AG04450 (cell line): ENCODE measurements around the gene MALRD1. TPM values are rescaled to one million over a fixed set of nuclear protein-coding genes. Genes with fewer than 3 reads are reported as not detected.

Experiments
- CTCF ChIA-PET: fragments of 300-600, 350-600 bp; formaldehyde crosslinking; extraction: SDS; loops from one replicate; lab custom pipeline; 2022; ENCODE audit warnings: antibody characterized with exemption, inconsistent platforms; lab: Charles Lee
- POLR2A ChIA-PET: fragments of 350-600 bp; formaldehyde crosslinking; extraction: SDS; loops from one replicate; lab custom pipeline; 2021; ENCODE audit warnings: antibody characterized with exemption, inconsistent platforms; lab: Yijun Ruan, JAX
- DNase-seq: peaks from one replicate; pipeline ENCODE4 v3.0.0-alpha.2; 2011; ENCODE audit warnings: low read depth, low spot score
- H3K27ac ChIP-seq: one replicate; pipeline ENCODE4 v1.5.1; 2012; ENCODE audit warnings: low read depth, low read length, control low read depth
- H3K27me3 ChIP-seq: one replicate; pipeline ENCODE4 v1.6.0; 2012; ENCODE audit warnings: low read length; ENCODE audit not compliant: control insufficient read depth, insufficient read depth
- H3K4me3 ChIP-seq: 2 replicates; pipeline ENCODE4 v1.5.1; 2011; ENCODE audit warnings: mild to moderate bottlenecking, low read depth, low read length, control low read depth
- H3K9me3 ChIP-seq: 2 replicates; pipeline ENCODE4 v1.5.1; 2012; ENCODE audit warnings: low read length; ENCODE audit not compliant: control insufficient read depth, insufficient read depth
- CTCF ChIP-seq: IDR thresholded peaks from 2 replicates; pipeline ENCODE4 v1.5.1; 2011; ENCODE audit warnings: low read depth, low read length, control low read depth, inconsistent platforms
- polyA plus RNA-seq: library from polyadenylated mRNA; depleted of rRNA; stranded (reverse); fragments of >200 nt; gene quantifications from 2 replicates; pipeline ENCODE4 v1.2.3, GENCODE V29; 2011

The MALRD1 gene
- polyA plus RNA-seq, 1 experiment, result 2.4 TPM

GRCh38 chr10:19706904-19707303 lies 658.3 kb downstream of the MALRD1 start:
- Histone ChIP-seq H3K27ac (no peak overlapping the region), H3K27me3 (no peaks in the 10 kb centered on the region), H3K4me3 (no peak overlapping the region), H3K9me3 (peaks cover 5% of the 10 kb centered on the region)
- DNase-seq, result no peak
- CTCF ChIA-PET, result interaction anchor here (2.2 kb wide), 1 partner anchor 81 kb away, joined by 4 read pairs; no protein-coding TSS in a partner anchor
- POLR2A ChIA-PET, result no interaction called here
- no peak for TF ChIP-seq CTCF

- Histone ChIP-seq H3K27ac (no peak overlapping the region), H3K9me3 (peaks cover 5% of the 10 kb centered on the region), H3K4me3 (no peak overlapping the region), H3K27me3 (no peaks in the 10 kb centered on the region)
- no peak for DNase-seq
- TF ChIP-seq CTCF, result no peak
- ChIA-PET POLR2A (no interaction called here), CTCF (no interaction called here)
Observed at GRCh38 chr10:19707376-19707775, 658.8 kb downstream of the MALRD1 start.

- CTCF ChIA-PET, result interaction anchor here (0.6 to 0.7 kb wide), 2 partner anchors 103 to 191 kb away, joined by 4 to 5 read pairs; no protein-coding TSS in a partner anchor
- no peak for DNase-seq
- Histone ChIP-seq H3K9me3 (peaks cover 5% of the 10 kb centered on the region), H3K27me3 (no peaks in the 10 kb centered on the region), H3K4me3 (no peak overlapping the region), H3K27ac (no peak overlapping the region)
- POLR2A ChIA-PET, result no interaction called here
- TF ChIP-seq CTCF, result no peak
Observed at GRCh38 chr10:19708031-19708430, 659.4 kb downstream of the MALRD1 start.

- Histone ChIP-seq H3K9me3 (peaks cover 5% of the 10 kb centered on the region), H3K27ac (no peak overlapping the region), H3K27me3 (no peaks in the 10 kb centered on the region), H3K4me3 (no peak overlapping the region)
- TF ChIP-seq CTCF, result no peak
- no peak for DNase-seq
- POLR2A ChIA-PET, result no interaction called here
- CTCF ChIA-PET, result no interaction called here
Observed at GRCh38 chr10:19710600-19710999, 662.0 kb downstream of the MALRD1 start.

- H3K27me3 ChIP-seq, result no peaks in the 10 kb centered on the region
- ChIA-PET CTCF (no interaction called here), POLR2A (no interaction called here)
- no peak for DNase-seq
- TF ChIP-seq CTCF, result no peak
- H3K27ac ChIP-seq, result no peak overlapping the region
- peaks cover 5% of the 10 kb centered on the region for H3K9me3 ChIP-seq
- no peak overlapping the region for H3K4me3 ChIP-seq
Observed at GRCh38 chr10:19713159-19713558, 664.6 kb downstream of the MALRD1 start.
